Right hindlimb (tissue), 1 donor: Measurements from ENCODE around the gene DSCAML1.

Experiments used
- DNase-seq: peaks from one replicate; pipeline ENCODE4 v3.0.0-alpha.2; 2018

The DSCAML1 gene

GRCh38 chr11:117629146-117629545 is 167.9 kb downstream of the DSCAML1 start:
- no peak for DNase-seq

- DNase-seq = no peak
These were observed 169.8 kb downstream of the DSCAML1 start for GRCh38 chr11:117627259-117627658.

GRCh38 chr11:117626576-117626975 is 170.4 kb downstream of the DSCAML1 start:
- DNase-seq = no peak

GRCh38 chr11:117625237-117625636 is 171.8 kb downstream of the DSCAML1 start:
- no peak for DNase-seq

GRCh38 chr11:117623831-117624271 is 173.2 kb downstream of the DSCAML1 start:
- DNase-seq = no peak

- no peak for DNase-seq
These were observed 175.8 kb downstream of the DSCAML1 start for GRCh38 chr11:117621226-117621625.

GRCh38 chr11:117620659-117621058 is 176.4 kb downstream of the DSCAML1 start:
- DNase-seq = no peak

GRCh38 chr11:117620086-117620485 is 176.9 kb downstream of the DSCAML1 start:
- DNase-seq = no peak

GRCh38 chr11:117619661-117620060 is 177.4 kb downstream of the DSCAML1 start:
- DNase-seq = no peak

- DNase-seq = no peak
These were observed 178.0 kb downstream of the DSCAML1 start for GRCh38 chr11:117618982-117619355.

GRCh38 chr11:117618302-117618981 is 178.6 kb downstream of the DSCAML1 start:
- DNase-seq = no peak

GRCh38 chr11:117616979-117617378 is 180.0 kb downstream of the DSCAML1 start:
- no peak for DNase-seq

- no peak for DNase-seq
These were observed 182.3 kb downstream of the DSCAML1 start for GRCh38 chr11:117614728-117615127.

GRCh38 chr11:117613521-117613920 is 183.5 kb downstream of the DSCAML1 start:
- no peak for DNase-seq

- no peak for DNase-seq
These were observed 184.8 kb downstream of the DSCAML1 start for GRCh38 chr11:117612177-117612576.

- no peak for DNase-seq
These were observed 186.1 kb downstream of the DSCAML1 start for GRCh38 chr11:117610901-117611300.

GRCh38 chr11:117610045-117610444 is 187.0 kb downstream of the DSCAML1 start:
- no peak for DNase-seq

- DNase-seq = no peak
These were observed 189.6 kb downstream of the DSCAML1 start for GRCh38 chr11:117607449-117607848.

GRCh38 chr11:117606790-117607189 is 190.2 kb downstream of the DSCAML1 start:
- DNase-seq = no peak

GRCh38 chr11:117606211-117606610 is 190.8 kb downstream of the DSCAML1 start:
- DNase-seq = no peak

- DNase-seq = no peak
These were observed 191.7 kb downstream of the DSCAML1 start for GRCh38 chr11:117605331-117605730.

GRCh38 chr11:117604336-117604995 is 192.6 kb downstream of the DSCAML1 start:
- DNase-seq = no peak

GRCh38 chr11:117603932-117604331 is 193.1 kb downstream of the DSCAML1 start:
- DNase-seq = no peak

GRCh38 chr11:117601006-117601708 is 195.9 kb downstream of the DSCAML1 start:
- DNase-seq = no peak
